GM21723 (cell line): ENCODE data around the gene MTCP1.

Experiments used
- ATAC-seq: cut with Tn5 transposase; IDR thresholded peaks from one replicate; pipeline ENCODE4 v1.9.1; 2021; ENCODE audit warnings: mild to moderate bottlenecking, moderate library complexity; ENCODE audit not compliant: unreplicated experiment

The MTCP1 gene, protein sequence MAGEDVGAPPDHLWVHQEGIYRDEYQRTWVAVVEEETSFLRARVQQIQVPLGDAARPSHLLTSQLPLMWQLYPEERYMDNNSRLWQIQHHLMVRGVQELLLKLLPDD

GRCh38 chrX:155070975-155071693 is at the start of gene MTCP1, which contains the start of the genes BRCC3 and CMC4:
TSS of gene MTCP1 (minus strand) at chrX:155071136. CDS start at chrX:155066010, 5,126 bp downstream.
TSS of gene BRCC3 (plus strand) at chrX:155071508. CDS start at chrX:155071528, 20 bp downstream.
TSS of gene CMC4 (minus strand) at chrX:155071136. CDS start at chrX:155064023, 7,113 bp downstream.
- ATAC-seq, result peak; percentile 87

DNA sequence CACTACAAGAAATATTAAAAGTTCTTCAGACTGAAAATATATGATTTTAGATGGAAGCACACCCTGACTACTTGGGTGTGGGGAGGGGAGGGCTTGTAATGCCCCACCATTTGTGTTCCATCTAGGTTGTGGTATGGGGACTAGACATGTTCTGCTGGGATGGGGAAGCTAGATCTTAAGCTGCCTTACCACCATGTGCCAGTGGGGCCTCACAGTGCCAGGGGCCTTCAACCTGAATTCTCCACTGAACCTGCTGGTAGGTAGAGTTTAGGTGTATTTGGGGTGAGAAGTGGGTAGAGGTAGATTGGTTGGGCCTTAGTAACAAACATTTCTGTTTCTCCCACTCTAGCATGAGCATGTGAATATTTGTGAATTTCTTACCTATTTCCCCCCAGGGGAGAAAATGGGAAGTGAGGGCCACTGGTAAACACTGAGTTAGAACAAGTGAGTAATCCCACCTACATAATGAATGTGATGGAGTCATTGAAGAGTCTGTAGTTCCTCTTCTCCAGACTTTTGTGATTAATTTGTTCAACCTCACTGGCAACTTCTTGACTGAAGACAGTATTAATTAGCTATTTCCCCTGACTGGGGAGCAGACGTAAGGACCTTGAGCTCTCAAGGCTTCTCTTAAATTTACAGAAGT is 44.4 kb upstream of the MTCP1 start:
- no peak for ATAC-seq

GRCh38 chrX:155113097-155113496 is 42.2 kb upstream of the MTCP1 start:
- no peak for ATAC-seq

DNA sequence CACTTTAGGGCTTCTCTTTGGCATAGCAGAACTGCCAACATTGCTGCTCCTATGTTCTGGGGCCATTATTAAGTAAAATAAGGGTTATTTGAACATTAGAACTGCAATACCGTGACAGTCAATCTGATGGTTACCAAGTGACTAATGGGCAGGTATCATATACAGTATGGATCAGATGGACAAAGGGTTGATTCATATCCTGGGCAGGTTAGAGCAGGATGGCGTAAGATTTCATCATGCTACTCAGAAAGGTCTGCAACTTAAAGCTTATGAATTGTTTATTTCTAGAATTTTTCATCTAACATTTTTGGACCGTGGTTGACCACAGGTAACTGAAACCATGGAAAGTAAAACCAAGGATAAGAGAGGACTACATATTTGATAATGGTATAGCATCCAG is 41.2 kb upstream of the MTCP1 start:
- ATAC-seq, result no peak

DNA sequence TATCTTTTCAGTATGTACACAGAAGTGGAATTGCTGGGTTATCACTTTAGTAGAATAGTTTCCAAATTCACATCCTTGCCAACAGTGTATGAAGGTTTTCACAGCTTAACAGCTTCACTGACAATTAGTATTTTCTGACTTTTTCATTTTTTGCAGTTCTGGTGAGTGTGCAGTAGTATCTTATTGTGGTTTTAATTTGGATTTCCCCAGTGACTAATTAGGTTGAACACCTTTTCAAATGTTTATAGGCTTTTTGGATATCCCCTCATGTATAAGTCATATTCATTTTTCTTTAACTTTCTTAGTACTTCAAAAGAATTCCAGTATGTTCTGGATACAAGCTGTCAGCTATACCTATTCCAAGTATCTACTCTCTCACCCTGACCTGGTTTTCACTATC is 37.5 kb upstream of the MTCP1 start:
- ATAC-seq, result no peak

GRCh38 chrX:155105919-155106318 is 35.0 kb upstream of the MTCP1 start:
- no peak for ATAC-seq

- peak; percentile 71 for ATAC-seq
These were observed 23.6 kb upstream of the MTCP1 start for GRCh38 chrX:155094468-155095061.

DNA sequence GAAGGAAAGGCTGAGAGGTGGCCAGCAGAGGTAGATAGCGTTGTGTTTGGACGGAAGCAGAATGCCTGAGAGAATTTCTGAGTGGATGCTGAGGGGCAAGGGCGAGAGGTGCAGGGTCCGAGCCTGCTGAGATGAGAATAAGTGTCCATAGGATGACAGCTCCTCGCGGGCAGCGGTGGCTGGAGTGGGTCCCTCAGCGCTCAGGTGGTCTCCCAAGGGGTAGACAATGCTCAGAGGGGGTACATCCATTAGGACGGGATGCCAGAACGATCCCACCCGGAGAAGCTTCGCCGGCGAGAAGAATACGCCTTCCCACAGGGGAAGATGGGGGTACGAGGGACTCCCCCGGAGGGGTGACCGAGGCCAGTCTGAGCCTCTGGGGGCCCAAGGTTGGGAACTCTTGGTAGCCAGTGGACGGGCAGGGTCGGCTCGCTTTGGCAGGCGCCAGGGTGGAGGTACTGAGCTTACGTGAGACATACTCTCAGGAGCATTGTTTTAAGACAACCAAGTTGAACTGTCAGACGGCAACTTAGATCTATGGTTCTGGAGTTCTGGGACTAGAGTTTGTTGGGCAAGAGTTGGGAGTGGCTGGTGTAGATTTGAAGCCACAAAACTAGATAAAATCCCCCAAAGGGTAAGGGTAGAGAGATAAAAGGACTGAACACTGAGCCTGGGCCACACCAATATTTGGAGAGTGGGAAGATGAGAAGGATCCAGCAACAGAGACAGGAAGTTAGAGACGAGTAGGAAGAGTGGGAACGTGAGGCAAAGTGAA is 16.2 kb upstream of the MTCP1 start:
- no peak for ATAC-seq

DNA sequence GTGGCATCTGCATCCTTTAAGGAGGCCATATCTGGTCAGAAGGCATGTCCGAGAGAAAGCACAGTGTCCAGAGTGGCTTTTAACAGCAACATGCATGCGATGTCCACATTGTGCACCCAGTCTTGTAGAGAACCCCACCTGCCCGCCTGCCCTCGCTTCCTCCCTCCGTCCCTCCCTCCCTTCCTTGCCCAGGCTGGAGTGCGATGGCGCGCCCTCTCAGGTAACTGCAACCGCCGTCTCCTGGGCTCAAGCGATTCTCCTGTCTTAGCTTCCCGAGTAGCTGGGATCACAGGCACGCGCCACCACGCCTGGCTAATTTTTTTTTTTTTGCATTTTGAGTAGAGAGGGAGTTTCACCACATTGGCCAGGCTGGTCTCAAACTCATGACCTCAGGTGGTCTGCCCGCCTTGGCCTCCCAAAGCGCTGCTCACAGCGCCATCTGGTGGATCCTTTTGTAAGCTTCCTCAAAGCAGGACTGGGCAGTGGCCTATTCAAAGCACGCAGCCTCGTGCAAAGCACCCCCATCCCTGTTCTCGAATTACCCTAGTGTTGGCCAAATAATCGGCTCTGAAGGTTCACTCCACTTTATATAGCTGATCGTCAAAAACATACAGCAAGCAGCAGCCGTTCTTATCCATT is 15.4 kb upstream of the MTCP1 start:
- ATAC-seq, result no peak

DNA sequence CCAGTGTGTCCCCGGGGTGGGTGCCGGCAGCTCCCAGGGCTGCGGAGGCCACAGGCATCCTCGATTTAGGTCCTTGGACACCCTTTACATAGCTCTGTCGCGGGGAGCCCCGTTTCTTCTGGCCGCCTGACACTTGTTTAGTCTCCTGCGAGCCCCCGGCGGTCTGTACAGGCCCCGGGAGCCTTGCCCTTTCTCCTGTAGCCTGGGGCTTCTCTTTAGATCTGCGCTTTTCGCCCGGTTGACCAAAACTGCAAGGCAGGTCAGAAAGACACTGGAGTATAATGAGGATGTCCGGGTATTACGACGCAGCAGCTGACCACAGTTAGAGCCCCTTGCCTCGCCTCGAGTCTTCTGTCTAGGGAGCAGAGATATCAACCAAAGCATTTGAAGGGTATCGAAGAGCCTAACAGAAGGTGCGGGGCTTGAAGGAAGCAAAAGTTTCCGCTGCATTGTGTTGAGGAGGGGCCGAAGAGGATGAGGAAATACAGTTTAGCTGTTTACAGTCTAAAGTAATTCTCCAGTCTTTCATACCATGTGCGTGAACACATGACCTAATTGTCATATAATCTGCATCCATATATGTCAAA is 851 bp upstream of the MTCP1 start:
- ATAC-seq, result peak; percentile 37

DNA sequence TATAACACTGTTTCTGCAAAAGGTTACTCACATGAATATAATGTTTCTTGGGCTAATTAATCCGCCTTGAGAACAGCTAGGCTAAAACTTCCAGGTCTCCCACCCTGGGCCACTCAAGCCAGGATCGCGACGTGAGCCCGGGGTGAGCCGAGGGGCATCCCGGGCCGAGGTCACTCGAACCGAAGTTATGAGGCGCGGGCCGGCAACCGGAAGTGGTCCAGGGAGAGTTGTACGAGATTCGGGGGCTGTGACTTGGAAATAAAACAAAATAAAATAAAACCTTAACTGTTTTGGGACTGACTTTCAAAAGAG is 317 bp downstream of the MTCP1 start:
- ATAC-seq, result peak; percentile 19

GRCh38 chrX:155070038-155070437 is 898 bp downstream of the MTCP1 start:
- ATAC-seq, result no peak

- ATAC-seq, result no peak
These were observed 1.5 kb downstream of the MTCP1 start for GRCh38 chrX:155069414-155069813.

GRCh38 chrX:155068165-155068564 is 2.8 kb downstream of the MTCP1 start:
- no peak for ATAC-seq

DNA sequence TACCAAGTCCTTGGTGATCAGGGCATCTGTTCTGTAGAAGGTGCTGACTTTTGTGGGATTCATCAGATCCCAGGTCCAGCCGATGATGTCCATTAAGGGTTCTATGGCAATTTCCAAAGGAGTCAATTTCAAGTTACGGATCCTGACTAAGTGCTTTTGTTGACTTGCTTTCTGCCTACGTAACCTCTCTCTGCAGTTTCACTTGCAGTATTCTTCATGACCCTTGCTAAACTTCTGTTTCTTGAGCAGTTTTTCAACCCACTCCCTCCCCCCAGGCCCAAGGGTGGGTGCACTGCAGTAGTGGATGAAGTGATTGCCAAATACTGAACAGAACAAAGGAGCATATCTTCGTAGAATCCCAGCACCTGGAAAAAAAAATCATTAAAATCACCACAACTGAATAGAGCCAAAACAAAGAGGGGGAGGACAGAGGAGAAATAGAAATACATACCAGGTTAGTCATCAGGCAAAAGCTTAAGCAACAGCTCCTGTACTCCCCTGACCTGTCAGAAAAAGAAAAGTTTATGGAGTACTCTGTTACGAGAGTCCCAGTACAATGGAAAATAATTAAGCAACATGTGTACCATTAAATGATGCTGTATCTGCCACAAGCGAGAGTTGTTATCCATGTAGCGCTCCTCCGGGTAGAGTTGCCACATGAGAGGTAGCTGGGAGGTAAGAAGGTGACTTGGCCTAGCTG is 5.8 kb downstream of the MTCP1 start:
- no peak for ATAC-seq

- ATAC-seq, result no peak
These were observed 9.2 kb downstream of the MTCP1 start for GRCh38 chrX:155061760-155062159.

DNA sequence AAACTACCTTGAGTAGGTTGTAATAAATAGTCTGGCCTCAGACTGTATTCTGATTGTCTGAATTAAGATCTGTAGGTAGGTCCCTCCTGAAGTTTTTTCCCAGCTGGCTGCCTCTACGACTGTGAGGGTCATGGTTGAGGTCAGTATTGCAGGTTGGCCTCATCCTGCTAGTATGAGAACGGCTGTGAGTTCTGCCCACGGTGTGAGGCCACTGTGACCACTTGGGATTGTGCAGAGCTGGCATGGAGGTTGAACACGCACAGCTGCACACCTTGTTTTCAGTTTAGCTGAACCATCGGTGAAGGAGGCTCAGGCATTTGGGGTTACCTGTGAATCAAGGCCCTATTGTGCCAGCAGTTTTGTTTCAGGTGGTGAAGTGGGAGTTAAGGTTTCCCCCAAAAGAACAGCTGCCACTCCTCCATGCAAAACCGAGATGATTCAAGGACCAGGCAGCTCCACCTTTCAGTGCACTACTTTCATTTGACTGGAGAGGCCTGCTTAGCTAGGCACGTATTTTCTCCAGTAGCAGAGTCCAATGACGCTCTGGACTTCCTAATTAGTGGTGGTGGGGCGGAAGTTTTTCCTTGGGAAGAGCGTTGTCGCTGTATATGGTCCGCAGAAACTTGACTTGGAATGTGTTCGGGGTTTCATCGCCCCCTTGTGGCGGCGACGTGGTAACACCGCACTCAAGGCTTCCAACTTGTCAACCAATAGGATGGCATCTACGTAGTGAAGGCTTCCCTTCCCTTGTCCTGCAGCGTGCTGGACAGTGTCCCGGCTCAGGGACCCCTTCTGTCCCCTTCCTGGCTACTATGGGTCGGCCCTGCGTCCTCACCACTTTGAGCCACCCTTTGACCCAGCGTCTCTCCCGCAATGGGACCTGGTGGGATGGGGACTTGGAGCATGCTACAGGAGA is 13.8 kb downstream of the MTCP1 start:
- peak; percentile 88 for ATAC-seq

DNA sequence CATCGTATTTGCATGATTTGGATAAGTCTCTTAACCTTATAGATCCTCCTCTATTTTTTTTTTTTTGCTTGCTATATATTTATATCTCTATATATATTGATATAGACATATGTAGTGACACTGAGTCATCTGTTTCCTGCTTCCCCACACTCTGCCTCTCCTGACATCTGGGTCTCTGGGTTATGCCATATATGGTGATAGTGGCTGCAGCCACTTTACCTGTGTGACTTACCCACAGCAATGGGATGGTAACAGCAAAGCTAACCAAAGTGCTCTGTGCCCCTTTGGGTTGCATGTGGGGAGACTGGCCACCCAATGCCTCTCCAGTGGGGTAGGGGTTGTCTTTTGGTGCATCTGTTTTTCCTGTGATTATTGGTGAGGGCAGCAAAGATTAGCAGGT is 14.5 kb downstream of the MTCP1 start:
- ATAC-seq, result no peak

- no peak for ATAC-seq
These were observed 15.4 kb downstream of the MTCP1 start for GRCh38 chrX:155055494-155055893.
